Measurements from ENCODE around the gene L3MBTL3.
A peak's percentile ranks its signal among the peaks of the same experiment; 100 is the strongest.

L3MBTL3 gene

DNA sequence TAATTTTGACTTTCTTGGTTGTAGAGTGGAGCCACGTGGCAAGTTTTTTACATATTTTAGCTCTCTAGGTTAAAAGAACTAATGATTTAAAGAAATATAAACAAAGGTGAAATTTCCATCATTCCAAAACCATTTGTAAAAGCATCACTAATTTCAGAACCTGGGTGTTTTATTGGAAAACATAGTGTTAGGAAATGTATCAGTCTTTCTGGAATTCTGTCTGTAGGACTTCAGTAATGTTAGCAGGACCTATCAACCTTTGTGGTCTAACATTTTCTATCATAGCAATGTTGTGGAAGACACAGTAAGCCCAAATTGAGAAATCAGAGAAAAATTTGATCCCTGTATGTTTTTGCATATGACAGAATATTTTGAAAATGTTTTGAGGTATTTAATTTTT lies 28.3 kb downstream of the L3MBTL3 start:
- TF ChIP-seq, protein P1, sequence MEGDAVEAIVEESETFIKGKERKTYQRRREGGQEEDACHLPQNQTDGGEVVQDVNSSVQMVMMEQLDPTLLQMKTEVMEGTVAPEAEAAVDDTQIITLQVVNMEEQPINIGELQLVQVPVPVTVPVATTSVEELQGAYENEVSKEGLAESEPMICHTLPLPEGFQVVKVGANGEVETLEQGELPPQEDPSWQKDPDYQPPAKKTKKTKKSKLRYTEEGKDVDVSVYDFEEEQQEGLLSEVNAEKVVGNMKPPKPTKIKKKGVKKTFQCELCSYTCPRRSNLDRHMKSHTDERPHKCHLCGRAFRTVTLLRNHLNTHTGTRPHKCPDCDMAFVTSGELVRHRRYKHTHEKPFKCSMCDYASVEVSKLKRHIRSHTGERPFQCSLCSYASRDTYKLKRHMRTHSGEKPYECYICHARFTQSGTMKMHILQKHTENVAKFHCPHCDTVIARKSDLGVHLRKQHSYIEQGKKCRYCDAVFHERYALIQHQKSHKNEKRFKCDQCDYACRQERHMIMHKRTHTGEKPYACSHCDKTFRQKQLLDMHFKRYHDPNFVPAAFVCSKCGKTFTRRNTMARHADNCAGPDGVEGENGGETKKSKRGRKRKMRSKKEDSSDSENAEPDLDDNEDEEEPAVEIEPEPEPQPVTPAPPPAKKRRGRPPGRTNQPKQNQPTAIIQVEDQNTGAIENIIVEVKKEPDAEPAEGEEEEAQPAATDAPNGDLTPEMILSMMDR (IDR thresholded peaks at IDR 0.05; ENCODE audit: extremely low read depth, insufficient read depth, missing control alignments): no peak
- in situ Hi-C loops (cut with MboI; ENCODE audit: low pct_unique_long_range_greater_than_20kb, low sequenced_read_pairs, unreplicated experiment): no loop called here
- DNase-seq (ENCODE audit: low spot score): no peak

DNA sequence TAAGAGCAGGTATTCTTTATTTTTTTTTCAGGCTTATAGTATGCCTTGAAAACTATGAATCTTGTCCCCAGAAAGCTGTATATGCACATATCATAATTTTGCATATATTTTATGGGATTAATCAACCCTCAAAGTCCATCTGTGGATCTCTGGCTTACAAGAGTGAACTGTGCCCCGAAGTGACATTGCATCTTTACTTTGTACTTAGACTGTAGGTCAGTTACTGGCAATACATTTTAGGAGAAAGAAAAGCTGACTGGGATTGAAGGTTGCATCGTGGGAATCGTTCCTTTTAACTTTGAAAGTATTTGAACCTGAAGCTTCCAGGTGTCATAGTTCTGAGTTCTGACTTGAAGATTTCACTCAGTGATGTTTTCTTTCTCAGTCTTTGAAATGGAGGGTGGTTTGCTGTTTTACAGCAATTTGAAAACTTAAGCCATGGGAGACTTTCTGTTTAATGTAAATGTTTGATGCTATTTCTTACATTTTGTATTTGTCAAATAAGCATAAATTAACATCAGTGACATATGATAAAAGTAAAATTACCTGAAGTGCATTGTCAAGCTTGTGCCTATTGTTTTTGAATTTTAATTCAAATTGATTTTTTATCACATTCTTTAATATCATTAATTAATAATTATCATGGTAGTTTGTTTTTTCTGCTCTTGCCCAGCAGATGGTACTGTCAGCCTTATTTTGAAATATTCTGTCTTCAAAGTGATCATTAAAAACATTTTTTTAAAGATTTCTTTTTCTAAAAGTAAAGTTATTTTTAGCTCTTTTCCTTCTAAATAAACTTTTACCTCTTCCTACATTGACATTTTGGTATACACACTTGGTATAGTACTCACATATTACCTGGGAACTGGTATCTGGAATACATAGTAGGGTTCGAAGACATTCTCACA lies 29.0 kb downstream of the L3MBTL3 start:
- DNase-seq (ENCODE audit: low spot score): no peak
- TF ChIP-seq, protein P1 (IDR thresholded peaks at IDR 0.05; ENCODE audit: extremely low read depth, insufficient read depth, missing control alignments): peak; percentile 19
- in situ Hi-C loops (cut with MboI; ENCODE audit: low pct_unique_long_range_greater_than_20kb, low sequenced_read_pairs, unreplicated experiment): no loop called here

DNA sequence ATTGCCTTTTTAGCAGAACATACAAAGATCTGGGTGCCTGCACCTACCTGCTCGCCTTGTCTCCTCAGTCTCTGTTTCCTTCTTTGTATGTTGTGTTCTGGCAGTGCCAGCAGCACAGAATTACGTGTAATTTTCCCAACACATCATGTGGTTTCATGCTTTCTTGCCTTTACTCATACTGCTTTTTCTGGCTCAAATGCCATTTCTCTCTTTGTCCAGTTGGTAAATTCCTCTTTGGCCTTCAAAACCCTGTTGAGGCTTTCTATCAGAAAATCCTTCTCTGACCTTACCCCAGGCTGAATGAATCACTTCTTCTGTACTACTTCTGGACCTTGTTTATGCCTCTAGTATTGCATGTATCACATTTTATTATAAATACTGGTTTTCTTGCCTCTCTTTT lies 31.8 kb downstream of the L3MBTL3 start:
- in situ Hi-C loops (cut with MboI; ENCODE audit: low pct_unique_long_range_greater_than_20kb, low sequenced_read_pairs, unreplicated experiment): no loop called here
- no peak for DNase-seq (ENCODE audit: low spot score)
- TF ChIP-seq, protein P1 (IDR thresholded peaks at IDR 0.05; ENCODE audit: extremely low read depth, insufficient read depth, missing control alignments): no peak

DNA sequence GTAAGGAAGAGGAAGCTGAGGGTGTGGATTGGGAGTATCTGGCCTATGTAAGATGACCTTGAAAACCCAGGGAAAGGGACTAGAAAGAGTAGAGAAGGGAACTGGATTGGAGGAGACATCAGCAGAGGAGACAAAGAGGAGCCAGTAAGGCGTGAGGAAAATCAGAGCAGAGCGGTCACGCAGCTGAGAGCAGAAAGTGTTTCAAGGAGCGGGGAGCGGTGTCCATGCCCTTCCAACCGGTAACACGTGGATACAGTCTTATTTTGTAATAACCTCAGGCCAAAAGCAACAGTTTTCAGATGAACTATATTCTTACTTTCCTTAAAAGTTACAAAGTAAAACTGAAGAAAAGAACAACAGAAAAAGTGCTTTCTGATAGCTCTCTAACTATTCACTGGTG lies 36.3 kb downstream of the L3MBTL3 start:
- in situ Hi-C loops (cut with MboI; ENCODE audit: low pct_unique_long_range_greater_than_20kb, low sequenced_read_pairs, unreplicated experiment): no loop called here
- TF ChIP-seq, protein P1 (IDR thresholded peaks at IDR 0.05; ENCODE audit: extremely low read depth, insufficient read depth, missing control alignments): no peak
- DNase-seq (ENCODE audit: low spot score): no peak

DNA sequence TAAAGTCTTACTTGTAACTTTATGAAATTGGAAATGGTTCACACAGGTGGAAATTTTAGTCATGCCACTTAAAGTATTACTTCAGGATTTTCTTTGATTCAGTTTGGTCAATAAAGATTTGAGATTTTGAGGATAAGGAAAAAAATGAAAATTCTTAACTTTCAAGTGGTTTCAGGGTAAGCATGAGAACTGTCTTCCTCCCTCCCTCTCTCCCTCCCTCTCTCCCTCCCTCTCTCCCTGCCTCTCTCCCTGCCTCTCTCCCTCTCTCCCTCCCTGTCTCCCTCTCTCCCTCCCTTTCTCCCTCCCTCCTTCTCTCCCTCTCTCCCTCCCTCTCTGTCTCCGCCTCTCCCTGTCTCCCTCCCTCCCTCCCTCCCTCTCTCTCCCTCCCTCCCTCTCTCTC lies 36.9 kb downstream of the L3MBTL3 start:
- in situ Hi-C loops (cut with MboI; ENCODE audit: low pct_unique_long_range_greater_than_20kb, low sequenced_read_pairs, unreplicated experiment): no loop called here
- TF ChIP-seq, protein P1 (IDR thresholded peaks at IDR 0.05; ENCODE audit: extremely low read depth, insufficient read depth, missing control alignments): no peak
- DNase-seq (ENCODE audit: low spot score): no peak

DNA sequence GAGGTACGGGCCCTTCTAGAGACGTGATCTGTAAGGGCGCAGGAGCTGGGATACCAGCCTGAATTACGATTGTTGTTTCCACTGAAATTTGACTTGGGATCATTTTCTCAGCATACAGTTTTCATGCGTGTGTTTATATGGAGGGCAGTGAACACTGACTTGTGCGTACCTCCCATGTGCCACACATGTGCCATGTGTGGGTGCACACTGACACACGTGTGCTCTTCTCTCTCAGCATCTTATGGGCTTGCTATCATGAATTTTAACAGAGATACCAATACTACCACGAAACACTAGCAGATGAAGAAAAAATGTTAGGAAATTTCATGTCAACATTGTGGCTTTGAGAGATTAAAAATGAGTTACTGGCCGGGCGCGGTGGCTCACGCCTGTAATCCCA lies 39.1 kb downstream of the L3MBTL3 start:
- TF ChIP-seq, protein P1 (IDR thresholded peaks at IDR 0.05; ENCODE audit: extremely low read depth, insufficient read depth, missing control alignments): no peak
- no peak for DNase-seq (ENCODE audit: low spot score)
- in situ Hi-C loops (cut with MboI; ENCODE audit: low pct_unique_long_range_greater_than_20kb, low sequenced_read_pairs, unreplicated experiment): no loop called here
